Caki2 (cell line): ENCODE results near the gene GRIPAP1. TPM values are rescaled to one million over a fixed set of nuclear protein-coding genes. Genes with fewer than 3 reads are reported as not detected.
A peak's percentile ranks its signal among the peaks of the same experiment; 100 is the strongest.

Experiments
- DNase-seq: peaks from one replicate; pipeline ENCODE4 v3.0.0-alpha.2; 2015; ENCODE audit warnings: low read depth
- in situ Hi-C: cut with HindIII; loops from 2 replicates; pipeline ENCODE4 v1.10.0; 2016; ENCODE audit warnings: low sequenced_read_pairs, low pct_unique_long_range_greater_than_20kb, mixed read lengths
- total RNA-seq: library from RNA; depleted of rRNA; stranded (reverse); fragments of >200 nt; shearing (Covaris generic); gene quantifications from 2 replicates; pipeline ENCODE4 v1.2.3, GENCODE V29; 2014; ENCODE audit warnings: low replicate concordance

The GRIPAP1 gene
- total RNA-seq, 1 experiment from 2014 or later = 17.2 TPM

DNA sequence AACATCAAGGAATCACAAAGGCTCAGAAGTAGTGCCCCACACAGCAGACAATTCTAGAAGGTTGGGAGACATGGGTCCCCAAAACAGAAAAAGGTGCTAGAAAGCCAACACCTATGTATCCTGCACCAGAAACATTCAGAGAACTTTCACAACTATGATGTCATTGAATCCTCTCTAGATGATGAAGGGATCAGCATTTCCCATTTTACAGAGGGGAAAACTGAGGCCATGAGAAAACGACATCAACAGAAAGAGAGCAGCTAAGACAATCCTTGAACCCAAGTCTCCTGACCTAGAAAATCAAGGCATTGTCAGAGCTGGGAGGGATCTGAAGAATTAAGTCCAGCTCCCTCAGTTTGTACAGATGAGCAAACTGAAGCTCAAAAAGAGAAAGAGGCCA lies 33.7 kb downstream of the GRIPAP1 start:
- in situ Hi-C loops = no loop called here
- no peak for DNase-seq

- peak; percentile 25 for DNase-seq
- in situ Hi-C loops = no loop called here
Observed at GRCh38 chrX:48966796-48967579, 35.1 kb downstream of the GRIPAP1 start.

- in situ Hi-C loops = no loop called here
- no peak for DNase-seq
Observed at GRCh38 chrX:48965959-48966358, 36.1 kb downstream of the GRIPAP1 start.

GRCh38 chrX:48961585-48962091 lies 40.4 kb downstream of the GRIPAP1 start:
- no peak for DNase-seq
- in situ Hi-C loops = no loop called here

DNA sequence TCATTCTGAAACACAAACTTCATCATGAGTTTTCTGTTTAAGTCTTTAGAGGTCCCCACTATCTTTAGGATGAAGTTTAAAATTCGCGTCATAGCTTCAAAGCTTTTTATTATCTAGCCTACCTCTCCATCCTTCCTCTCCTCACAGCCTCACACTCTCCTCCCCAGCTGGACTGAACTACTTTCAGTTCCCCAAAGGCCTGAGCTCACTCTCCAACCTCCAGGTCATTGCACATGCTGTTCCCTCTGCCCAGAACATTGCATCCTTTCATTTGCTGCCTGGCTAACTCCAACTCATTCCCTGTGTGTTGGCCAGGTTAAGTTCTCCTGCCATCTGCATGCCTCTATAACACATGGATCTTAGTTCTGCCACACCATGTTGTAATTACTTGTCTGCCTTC lies 41.8 kb downstream of the GRIPAP1 start:
- in situ Hi-C loops = no loop called here
- DNase-seq = no peak

GRCh38 chrX:48958635-48959094 lies 43.4 kb downstream of the GRIPAP1 start:
- in situ Hi-C loops = no loop called here
- DNase-seq = no peak

DNA sequence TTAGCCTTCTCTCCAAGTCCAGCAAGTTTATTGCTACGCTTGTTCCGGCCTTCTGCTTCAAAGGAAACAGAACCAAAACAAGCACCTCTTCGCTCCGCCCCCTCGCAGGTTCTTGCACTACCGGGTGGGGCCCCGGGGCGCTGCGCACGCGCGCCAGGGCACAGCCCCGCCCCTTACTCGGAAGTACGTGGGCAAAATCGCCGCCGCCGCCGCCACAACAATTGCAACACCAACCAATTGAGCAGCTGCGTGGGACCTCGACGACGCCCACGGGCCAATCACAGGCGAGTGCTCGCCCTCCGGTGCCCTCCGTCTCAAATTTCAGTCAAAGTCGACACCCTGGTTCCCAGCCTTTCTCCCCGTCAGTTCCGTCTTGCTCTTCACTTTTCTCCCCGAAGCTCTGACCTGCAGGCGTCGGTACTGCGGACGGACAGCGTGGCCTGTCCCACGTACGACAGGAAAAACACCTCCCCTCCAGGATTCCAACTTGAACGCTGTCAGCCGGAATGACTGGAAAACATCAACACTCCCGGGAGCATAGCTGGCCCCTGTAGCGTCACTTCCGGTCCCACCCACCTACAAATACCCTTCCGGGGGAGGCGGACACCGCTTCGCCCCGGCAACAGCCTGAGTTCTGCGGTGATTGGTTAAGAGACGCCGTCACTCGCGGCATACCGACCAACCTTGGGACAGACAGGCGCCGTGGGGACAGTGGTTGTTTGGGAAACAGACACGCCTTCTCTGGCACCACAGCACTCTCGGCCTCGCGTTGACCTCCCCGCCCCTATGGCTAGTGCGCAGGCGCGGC lies 44.0 kb downstream of the GRIPAP1 start:
- DNase-seq = peak; percentile 96
- in situ Hi-C loops = no loop called here

DNA sequence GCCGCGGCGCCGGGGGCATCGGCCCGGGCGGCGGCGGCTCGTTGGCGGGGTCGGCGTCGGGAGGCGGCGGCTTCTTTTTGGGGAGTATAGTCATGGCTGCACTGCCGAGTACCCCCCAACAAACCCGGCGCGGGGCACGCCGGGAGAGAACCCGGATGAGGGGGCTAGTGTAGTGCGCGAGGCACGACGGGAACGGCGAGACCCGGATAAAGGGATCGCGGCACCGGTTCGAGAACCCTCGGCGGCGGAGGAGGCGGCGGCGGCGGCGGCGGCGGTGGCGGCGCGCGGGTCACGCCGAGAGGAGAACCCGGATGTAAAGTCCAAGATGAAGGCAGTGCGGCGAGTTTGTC lies 44.6 kb downstream of the GRIPAP1 start, which contains the start of gene OTUD5:
OTUD5 (minus strand) TSS at position 131 of the 350 bp plus-strand sequence; CDS start at position 94, 37 bp downstream.
- in situ Hi-C loops = no loop called here
- DNase-seq = no peak

DNA sequence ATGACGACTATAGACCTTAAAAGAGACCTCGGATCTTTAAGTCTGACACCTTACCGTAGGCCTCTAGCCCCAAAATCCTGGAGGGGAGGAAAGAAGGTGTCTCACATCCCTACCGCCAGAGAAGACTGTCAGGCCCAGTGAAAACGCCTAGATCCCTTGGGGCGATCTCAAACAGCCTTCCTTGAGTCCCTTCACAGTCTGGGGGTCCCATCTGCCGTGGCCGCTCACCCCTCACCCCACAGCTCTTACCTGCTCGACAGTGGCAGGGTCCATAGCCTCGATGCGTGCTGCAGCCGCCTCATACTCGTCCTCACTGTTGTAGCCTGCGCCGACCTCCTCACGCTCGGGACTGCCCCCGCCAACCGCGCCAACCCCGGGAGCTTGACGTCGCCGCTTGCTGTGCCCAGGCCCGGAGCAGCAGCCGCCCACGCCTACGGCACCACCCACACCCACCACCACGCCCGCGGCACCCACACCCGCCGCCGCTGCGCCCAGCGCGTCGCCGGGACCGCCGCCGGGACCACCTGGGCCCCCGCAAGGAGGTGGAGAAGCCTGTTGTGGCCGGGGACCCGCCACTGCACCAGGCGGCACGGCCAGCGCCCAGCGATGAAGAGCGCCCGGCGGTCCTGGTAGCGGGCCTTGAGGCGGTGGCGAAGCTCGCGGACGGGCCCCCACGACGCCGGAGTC lies 45.2 kb downstream of the GRIPAP1 start:
- DNase-seq = no peak
- in situ Hi-C loops = no loop called here

- in situ Hi-C loops = no loop called here
- DNase-seq = no peak
Observed at GRCh38 chrX:48948589-48948988, 53.5 kb downstream of the GRIPAP1 start.

- in situ Hi-C loops = no loop called here
- peak; percentile 28 for DNase-seq
Observed at GRCh38 chrX:48945517-48946348, 56.3 kb downstream of the GRIPAP1 start.

- in situ Hi-C loops = no loop called here
- DNase-seq = no peak
Observed at GRCh38 chrX:48942895-48943294, 59.2 kb downstream of the GRIPAP1 start.

GRCh38 chrX:48940404-48940955 lies 61.6 kb downstream of the GRIPAP1 start:
- in situ Hi-C loops = no loop called here
- DNase-seq = no peak

DNA sequence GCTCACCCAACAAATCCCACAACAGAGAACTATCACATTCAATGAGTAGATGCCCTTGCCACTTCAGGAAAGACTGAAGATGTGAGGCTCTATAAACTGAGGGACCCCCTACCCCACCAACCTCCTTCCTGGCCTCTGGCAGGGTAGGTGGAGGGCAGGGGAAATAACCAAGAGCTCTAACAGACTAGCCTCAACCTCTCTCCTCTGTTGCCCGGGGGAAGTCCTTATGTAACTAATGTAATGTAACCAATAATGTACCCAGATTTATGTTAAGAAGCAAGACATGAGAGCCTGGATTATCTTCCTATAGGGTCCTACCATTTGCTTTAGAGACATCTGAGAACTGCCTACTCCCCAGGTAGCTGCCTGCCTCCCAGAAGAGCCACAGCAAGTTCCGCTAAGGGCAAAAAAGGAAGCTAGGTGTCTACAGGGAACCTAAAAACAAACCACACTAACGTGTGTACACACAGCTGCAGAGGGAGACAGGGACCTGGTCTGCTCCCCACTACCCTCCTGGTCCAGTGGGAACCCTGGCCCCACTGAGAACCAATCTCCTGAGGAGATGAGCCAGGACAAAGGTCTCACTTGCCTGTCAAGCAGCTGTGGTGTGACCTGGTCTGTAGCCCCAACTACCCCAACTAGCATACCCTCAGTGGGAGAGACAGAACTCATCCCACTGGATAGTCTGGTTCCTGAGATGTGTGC lies 62.4 kb downstream of the GRIPAP1 start:
- in situ Hi-C loops = no loop called here
- no peak for DNase-seq

DNA sequence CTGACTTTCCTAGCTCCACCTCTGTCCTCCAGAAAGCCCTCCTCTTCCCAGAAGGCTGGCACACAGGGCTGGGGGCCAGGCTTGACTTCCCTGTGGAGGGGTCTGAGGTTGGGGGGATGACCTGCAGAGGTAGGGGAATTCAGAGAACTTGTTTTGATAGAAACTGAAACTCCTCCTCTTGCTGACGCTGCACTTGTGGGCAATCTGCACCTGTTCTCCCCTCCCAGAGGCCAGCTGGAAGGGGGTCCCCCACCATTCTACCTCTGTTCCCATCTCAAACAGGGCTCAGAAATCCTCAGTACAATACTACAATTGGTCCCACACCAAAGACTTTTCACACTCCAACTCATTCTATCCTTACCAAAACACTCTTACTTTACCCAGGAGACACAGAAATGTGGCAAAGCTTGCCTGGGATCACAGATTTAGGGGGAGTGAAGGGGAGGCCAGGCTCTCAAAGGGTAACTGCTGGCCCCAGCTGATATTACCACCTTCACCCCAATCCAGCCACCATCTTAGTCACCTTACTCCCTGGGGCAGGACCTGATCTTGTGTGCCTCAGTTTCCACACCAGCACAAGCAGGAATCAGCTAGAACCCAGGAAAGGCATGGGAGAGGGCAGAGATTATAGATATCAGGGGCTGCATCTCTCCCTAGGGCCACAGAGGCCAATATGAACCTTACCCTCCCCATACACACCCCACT lies 63.2 kb downstream of the GRIPAP1 start:
- DNase-seq = no peak
- in situ Hi-C loops = no loop called here

GRCh38 chrX:48937054-48937907 lies 64.8 kb downstream of the GRIPAP1 start:
- in situ Hi-C loops = no loop called here
- DNase-seq = no peak
